HG02943 (cell line): ENCODE data around the gene LRRC8B.
"Not testable (repeated sequence)": the region's sequence is repeated elsewhere in the genome, so short reads cannot be mapped to it uniquely, and the experiment has no call there.

Experiments
- ATAC-seq: cut with Tn5 transposase; IDR thresholded peaks from one replicate; pipeline ENCODE4 v1.9.1; 2021; ENCODE audit warnings: mild to moderate bottlenecking, low read depth, moderate library complexity; ENCODE audit not compliant: unreplicated experiment

LRRC8B gene

DNA sequence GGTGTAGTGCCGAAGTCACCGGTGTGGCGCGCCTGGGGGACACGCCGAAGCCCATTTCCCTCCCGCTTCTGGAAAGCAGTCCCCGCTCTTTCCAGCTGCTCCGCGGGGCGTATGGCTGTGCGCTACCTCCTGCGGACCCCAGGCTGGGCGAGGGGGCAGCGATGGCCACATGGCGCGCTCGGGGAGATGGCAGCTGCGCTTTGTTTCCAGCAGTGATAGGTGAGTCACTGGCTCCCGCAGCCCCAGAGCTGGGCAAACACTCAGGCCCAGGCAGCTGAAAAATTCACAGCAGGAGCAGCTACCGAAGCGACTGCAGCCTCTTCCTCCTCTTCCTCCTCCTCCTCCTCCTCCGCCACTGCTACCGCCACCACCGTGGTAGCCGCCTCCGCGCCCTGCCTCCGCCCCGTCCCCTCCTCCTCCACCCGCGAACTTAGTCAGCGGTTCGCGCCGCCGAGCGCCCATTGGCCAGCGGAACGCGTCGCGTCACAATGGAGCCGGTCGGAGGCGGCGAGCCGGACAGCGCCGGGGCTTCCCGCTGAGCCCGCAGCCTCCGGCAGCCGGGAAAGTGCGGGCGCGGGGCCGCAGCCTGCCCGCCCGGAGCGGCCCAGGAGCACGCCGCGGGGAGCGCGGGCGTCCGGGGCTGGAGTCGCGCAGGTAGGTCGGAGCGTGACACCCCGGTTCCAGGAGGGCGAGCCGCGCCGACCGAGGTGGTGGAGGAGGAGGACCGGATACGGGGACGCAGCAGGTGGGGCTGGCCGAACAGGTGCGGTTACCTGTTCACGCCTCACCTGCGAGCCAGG, at the start of gene LRRC8B:
TSS of gene LRRC8B (plus strand) at position 461 of the 800 bp plus-strand sequence. CDS start 57,822 bp downstream, outside the sequence.
- peak; percentile 87 for ATAC-seq

- no peak for ATAC-seq
Measured at GRCh38 chr1:89475269-89475668, 49.4 kb upstream of the LRRC8B start.

- ATAC-seq, result no peak
Measured at GRCh38 chr1:89476072-89476471, 48.6 kb upstream of the LRRC8B start.

DNA sequence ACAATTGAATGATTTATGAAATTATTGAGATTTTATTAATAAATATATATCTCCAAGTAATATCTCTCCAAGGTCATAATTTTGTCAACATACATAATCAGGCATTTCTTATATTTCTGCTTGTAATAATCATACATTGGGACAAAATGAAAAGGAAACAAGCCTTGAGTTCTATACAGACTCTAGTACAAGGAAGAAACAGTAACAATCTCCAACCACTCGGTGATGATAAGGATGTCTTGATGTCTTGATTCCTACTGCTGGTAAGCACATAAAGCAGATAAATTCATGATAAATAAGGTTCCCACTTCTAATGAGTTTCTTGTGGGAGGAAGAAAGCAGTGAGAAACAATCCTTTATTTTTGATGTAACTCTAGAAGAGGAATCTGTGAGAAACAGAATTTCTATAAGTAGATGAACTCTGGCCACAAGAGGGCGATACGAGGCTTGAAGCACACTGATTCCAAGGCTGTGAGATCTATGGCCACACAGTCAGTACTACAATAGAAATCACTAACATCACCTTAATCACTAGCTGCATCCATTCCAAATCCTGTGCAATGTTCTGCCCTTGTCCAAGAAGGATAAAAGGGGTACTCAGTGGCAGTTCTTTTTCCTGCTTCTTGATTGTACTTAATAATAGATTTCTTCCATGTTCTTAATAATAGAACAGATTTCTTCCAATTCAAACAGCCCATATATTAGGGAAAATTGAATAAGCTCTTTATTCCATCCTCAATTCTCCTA, 41.4 kb upstream of the LRRC8B start:
- ATAC-seq, result no peak

- no peak for ATAC-seq
Measured at GRCh38 chr1:89483757-89484077, 40.9 kb upstream of the LRRC8B start.

GRCh38 chr1:89484092-89485038, 40.3 kb upstream of the LRRC8B start:
- no peak for ATAC-seq

DNA sequence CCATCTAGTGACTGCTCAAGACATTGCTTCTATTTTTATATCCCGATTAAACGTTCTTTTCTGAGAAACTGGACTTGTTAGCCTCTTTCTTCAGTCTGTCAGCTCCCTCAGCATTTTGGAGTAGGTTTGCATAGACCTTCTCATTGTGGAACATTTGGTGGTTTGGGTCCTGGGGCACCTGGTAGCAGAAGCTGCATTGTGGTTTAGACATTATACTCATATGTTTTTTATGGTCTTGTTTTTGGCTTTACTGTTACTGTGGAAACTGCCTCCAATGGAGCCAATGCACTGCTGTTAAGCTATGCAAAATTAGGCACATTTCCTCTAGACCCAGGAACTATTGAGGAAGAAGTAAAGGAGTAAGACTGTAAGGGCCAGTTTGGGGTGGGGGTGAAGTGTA, 36.7 kb upstream of the LRRC8B start:
- ATAC-seq, result no peak

DNA sequence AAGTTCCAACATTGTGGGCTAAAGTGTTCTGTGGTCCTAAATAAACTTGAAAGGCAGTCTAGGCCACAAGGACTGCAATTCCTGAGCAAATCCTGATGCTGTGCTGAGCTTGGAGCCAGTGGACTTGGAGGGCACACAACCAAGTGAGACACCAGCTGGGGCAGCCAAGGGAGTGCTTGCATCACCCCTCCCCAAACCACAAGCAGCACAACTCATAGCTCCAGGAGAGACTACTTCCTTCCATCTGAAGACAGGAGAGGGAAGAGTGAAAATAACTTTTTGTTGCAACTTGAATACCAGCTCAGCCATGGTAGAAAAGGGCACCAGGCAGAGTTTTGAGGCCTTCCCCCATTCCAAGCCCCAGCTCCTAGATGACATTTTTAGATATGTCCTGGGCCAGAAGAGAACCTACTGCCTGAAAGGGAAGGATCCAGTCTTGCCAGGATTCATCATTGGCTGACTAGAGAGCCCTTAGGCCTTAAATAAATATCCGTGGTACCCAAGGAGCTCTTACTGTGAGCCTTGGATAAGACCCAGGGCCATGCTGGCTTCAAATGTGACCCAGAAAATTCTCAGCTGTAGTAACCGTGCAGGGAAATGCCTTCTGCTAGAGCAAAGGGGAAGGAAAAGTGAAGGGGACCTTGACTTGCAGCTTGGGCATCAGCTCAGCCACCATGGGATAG, 35.4 kb upstream of the LRRC8B start:
- ATAC-seq, result no peak

DNA sequence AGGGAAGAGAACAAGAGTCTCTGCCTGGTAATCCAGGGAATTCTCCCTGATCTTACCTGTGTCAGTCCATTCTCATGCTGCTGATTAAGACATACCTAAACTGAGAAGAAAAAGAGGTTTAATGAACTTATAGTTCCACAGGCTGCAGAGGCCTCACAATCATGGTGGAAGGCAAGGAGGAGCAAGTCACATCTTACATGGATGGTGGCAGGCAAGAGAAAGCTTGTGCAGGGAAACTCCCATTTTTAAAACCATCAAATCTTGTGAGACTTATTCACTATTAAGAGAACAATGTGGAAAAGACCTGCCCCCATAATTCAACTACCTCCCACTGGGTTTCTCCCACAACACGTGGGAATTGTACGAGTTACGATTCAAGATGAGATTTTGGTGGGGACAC, 34.2 kb upstream of the LRRC8B start:
- no peak for ATAC-seq

DNA sequence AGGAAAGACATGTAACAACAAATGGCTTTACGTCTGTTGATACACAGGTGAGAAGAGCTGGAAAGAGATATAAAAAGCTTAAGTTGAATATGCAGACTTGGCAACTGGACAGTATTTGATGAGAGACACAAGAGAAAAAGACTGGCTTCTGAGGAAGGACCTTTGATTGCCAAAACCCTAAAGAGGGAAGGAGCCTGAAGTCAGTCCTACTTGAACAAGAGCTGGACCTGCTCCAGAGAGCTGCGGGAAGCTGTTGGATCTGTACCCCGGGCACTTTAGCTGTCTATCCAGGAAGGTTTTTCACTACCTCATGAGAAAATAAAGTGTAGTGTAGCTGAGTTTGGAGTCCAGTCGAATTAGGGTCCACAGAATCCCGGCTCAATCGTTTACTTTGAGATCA, 25.3 kb upstream of the LRRC8B start:
- ATAC-seq, result no peak

DNA sequence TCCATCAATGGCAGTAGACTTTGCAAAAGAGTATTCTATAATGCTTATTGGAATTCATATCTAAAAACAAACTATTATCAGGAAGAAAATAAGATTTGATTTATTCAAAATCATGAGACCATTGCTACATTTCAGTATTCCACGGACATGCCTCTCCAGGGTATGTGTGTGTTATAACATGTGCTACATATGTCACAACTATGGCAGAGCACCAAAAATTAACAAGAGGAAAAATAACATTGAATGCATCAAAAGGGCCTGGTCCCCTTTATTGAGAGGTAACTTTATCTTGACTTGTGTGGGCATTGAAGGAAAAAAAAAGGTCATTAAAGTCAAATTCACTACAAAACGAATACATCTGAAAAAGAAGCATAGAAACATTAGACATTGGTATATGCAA, 22.6 kb upstream of the LRRC8B start:
- no peak for ATAC-seq

- no peak for ATAC-seq
Measured at GRCh38 chr1:89502895-89503294, 21.7 kb upstream of the LRRC8B start.

- no peak for ATAC-seq
Measured at GRCh38 chr1:89503690-89504089, 20.9 kb upstream of the LRRC8B start.

GRCh38 chr1:89510061-89510460, 14.6 kb upstream of the LRRC8B start:
- ATAC-seq, result not testable (repeated sequence)

DNA sequence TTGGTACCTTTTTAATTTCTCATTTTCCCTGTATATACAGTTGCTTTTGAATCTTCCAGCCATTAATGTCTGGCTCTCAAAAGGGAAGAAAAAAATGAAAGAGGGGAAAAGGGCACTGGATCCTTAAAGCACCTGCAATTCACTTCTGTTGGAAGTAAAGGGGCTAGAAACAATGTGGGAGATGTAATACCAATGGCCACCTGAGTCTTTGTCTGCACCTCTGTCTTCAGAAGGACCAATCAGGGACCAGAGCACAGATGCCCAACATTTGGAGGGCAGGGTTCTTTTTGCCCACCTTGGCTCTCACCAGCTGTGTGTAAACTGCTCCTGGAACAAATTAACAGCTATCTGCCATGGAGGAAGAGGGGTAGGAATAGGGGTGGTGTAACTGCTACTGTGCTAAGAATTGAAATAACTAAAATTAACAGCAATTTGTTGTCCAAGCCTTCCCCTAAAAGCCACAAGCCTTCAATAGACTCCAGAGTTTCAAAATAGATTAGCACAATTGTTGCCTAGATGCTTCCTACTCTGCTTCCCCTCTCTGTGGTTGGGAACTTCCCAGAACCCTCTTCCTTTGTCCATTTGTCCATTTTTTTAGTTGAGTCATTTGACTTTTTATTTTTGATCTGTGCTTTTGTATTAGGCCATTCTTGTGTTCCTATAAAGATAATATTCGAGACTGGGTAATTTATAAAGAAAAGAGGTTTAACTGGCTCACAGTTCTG, 11.5 kb upstream of the LRRC8B start:
- ATAC-seq, result no peak

- no peak for ATAC-seq
Measured at GRCh38 chr1:89516055-89516454, 8.6 kb upstream of the LRRC8B start.

- no peak for ATAC-seq
Measured at GRCh38 chr1:89518221-89518631, 6.4 kb upstream of the LRRC8B start.

GRCh38 chr1:89519779-89520358, 4.8 kb upstream of the LRRC8B start:
- no peak for ATAC-seq

GRCh38 chr1:89521977-89522376, 2.7 kb upstream of the LRRC8B start:
- not testable (repeated sequence) for ATAC-seq
